ENCODE measurements around the gene RSPRY1. TPM values are rescaled to one million over a fixed set of nuclear protein-coding genes. Genes with fewer than 3 reads are reported as not detected.

The RSPRY1 gene
- total RNA-seq, 1 donor from 2014 or later = 44.0 TPM

DNA sequence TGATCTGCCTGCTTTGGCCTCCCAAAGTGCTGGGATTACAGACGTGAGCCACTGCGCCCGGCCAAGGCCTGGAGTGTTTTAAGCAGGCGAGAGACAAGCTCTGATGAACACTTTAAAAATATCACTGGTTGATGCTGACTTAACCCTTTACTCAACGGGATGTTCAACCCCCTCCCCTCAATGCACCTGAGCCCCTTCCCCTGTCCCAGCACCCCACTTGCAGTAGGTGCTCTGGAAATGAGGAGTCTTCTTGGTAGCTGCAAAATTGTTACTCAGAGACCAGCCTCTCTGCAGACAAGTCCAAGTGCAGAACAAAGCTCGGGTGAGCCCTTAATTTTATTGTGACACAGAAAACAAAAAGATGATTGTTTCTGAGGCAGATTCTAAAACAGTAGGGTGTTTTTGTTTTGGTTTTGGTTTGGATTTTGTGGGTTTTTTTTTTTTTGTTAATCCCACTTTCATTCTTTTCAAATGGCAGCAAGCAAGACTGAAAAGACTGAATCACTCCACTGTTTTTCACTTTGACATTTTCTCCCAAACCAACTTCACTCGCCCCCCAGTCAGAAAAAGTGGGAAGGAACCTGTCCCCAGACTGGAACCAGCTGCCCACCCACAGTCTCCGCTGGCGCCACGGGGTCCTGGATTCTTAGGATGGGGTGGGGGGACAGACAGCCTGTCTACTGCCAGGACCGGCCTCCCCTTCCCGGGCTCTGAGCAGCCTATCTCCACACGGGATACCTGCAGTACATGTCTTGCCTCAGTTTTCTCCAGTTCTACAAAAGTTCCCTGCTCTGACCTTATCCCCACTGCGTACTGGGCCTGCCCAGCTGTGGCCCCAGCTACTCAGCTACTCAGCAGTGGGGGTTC is 103.5 kb downstream of the RSPRY1 start:
- TF ChIP-seq, protein P1, sequence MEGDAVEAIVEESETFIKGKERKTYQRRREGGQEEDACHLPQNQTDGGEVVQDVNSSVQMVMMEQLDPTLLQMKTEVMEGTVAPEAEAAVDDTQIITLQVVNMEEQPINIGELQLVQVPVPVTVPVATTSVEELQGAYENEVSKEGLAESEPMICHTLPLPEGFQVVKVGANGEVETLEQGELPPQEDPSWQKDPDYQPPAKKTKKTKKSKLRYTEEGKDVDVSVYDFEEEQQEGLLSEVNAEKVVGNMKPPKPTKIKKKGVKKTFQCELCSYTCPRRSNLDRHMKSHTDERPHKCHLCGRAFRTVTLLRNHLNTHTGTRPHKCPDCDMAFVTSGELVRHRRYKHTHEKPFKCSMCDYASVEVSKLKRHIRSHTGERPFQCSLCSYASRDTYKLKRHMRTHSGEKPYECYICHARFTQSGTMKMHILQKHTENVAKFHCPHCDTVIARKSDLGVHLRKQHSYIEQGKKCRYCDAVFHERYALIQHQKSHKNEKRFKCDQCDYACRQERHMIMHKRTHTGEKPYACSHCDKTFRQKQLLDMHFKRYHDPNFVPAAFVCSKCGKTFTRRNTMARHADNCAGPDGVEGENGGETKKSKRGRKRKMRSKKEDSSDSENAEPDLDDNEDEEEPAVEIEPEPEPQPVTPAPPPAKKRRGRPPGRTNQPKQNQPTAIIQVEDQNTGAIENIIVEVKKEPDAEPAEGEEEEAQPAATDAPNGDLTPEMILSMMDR (IDR thresholded peaks at IDR 0.05; ENCODE audit: unreplicated experiment) = no peak
- H3K4me3 Mint-ChIP-seq = no peak overlapping the region
- no peaks in the 10 kb centered on the region for H3K9me3 Mint-ChIP-seq
- no peak for DNase-seq (ENCODE audit: low spot score in 2 of 2, unreplicated experiment in 2 of 2)
- peaks cover 9% of the 10 kb centered on the region for H3K27me3 Mint-ChIP-seq (ENCODE audit: low read depth)
- no peaks in the 10 kb centered on the region for H3K36me3 Mint-ChIP-seq
- H3K4me1 Mint-ChIP-seq = no peaks in the 10 kb centered on the region
- no peak overlapping the region for H3K27ac Mint-ChIP-seq

Other genes with a start within 250 kb of the RSPRY1 start
- gene CETP, start 224.4 kb upstream of the RSPRY1 start, total RNA-seq = 0.13 TPM in 1 of 3 replicates, not detected in the others
- 1.7 to 3.7 TPM (median 1.8 TPM) in 3 replicates for gene NLRC5, start 196.8 kb upstream of the RSPRY1 start, total RNA-seq
- gene CPNE2, start 93.7 kb upstream of the RSPRY1 start, total RNA-seq = 35.4 to 38.4 TPM (median 36.4 TPM) in 3 replicates
- gene PSME3IP1, start 290 bp upstream of the RSPRY1 start, total RNA-seq = 105 to 112 TPM (median 107 TPM) in 3 replicates
- gene ARL2BP, start 58.9 kb downstream of the RSPRY1 start, total RNA-seq = 34.4 to 38.2 TPM (median 35.9 TPM) in 3 replicates
- 1.1 to 1.8 TPM (median 1.2 TPM) in 3 replicates for gene PLLP, start 98.3 kb downstream of the RSPRY1 start, total RNA-seq
- not detected in 3 replicates for gene CCL22, start 172.5 kb downstream of the RSPRY1 start, total RNA-seq
- 2.3 to 3.1 TPM (median 2.5 TPM) in 3 replicates for gene CX3CL1, start 186.2 kb downstream of the RSPRY1 start, total RNA-seq
- not detected in 3 replicates for gene CCL17, start 218.4 kb downstream of the RSPRY1 start, total RNA-seq